GM12878 (cell line): Measurements from ENCODE around the gene SPATC1L. TPM values are rescaled to one million over a fixed set of nuclear protein-coding genes. Genes with fewer than 3 reads are reported as not detected.

Source experiments
- ATAC-seq: fragments of 200-7000 bp; cut with Tn5 transposase; 3 replicates; pipeline ENCODE4 v1.9.1; 2020; ENCODE audit warnings: mild to moderate bottlenecking, moderate library complexity
- BruUV-seq: library from RNA; stranded (reverse); fragments of 400-500 nt; replicated peaks from 2 replicates; lab custom pipeline; 2021; lab: Mats Ljungman, UMichigan
- CTCF ChIA-PET: fragments of 300-600 bp; sonication (Branson Sonifier 250); formaldehyde crosslinking; extraction: SDS; loops from one replicate; lab custom pipeline; 2021; ENCODE audit warnings: inconsistent platforms; lab: Yijun Ruan, JAX
- POLR2A ChIA-PET: fragments of 350-600 bp; formaldehyde crosslinking; extraction: SDS; loops from one replicate; lab custom pipeline; 2021; ENCODE audit warnings: inconsistent platforms; lab: Charles Lee
- RAD21 ChIA-PET: fragments of 300-600 bp; sonication (Branson Sonifier 250); formaldehyde crosslinking; loops from one replicate; lab custom pipeline; 2023; ENCODE audit warnings: antibody characterized with exemption; ENCODE audit not compliant: unreplicated experiment; lab: Charles Lee
- SMC1A ChIA-PET: fragments of 300-600 bp; sonication (Branson Sonifier 250); formaldehyde crosslinking; loops from one replicate; lab custom pipeline; 2023; ENCODE audit not compliant: unreplicated experiment, uncharacterized antibody; lab: Charles Lee
- DNase-seq: peaks from one replicate; pipeline ENCODE4 v3.0.0-alpha.2; 2011; ENCODE audit warnings: low read depth, low spot score
- FAIRE-seq: peaks from 3 replicates; lab custom pipeline; 2011; peaks lifted over from hg19 to GRCh38; lab: Jason Lieb, UNC
- H2AFZ ChIP-seq: 2 replicates; pipeline ENCODE4 v1.6.0; 2011; ENCODE audit warnings: low read depth, low read length, control low read depth; ENCODE audit not compliant: control insufficient read depth
- H3K27ac ChIP-seq: 2 replicates; pipeline ENCODE4 v1.5.1; 2011; ENCODE audit warnings: control low read depth; ENCODE audit not compliant: control insufficient read depth, insufficient read depth
- H3K27me3 ChIP-seq, 2 experiments: replicated peaks in 1 of 2; 2 replicates each; pipeline versions ENCODE4 v1.6.0 to v1.6.1; 2011; ENCODE audit warnings: low read length in 1 of 2; ENCODE audit not compliant: control insufficient read depth in 2 of 2, insufficient read depth in 2 of 2
- H3K36me3 ChIP-seq, 2 experiments: 2 replicates each; pipeline ENCODE4 v1.5.1; 2011; ENCODE audit warnings: low read length in 1 of 2; ENCODE audit not compliant: control insufficient read depth in 2 of 2, insufficient read depth in 2 of 2
- H3K4me1 ChIP-seq: 2 replicates; pipeline ENCODE4 v1.6.1; 2011; ENCODE audit warnings: mild to moderate bottlenecking, low read length, moderate library complexity, mixed read lengths; ENCODE audit not compliant: control insufficient read depth, insufficient read depth
- H3K4me2 ChIP-seq: 2 replicates; pipeline ENCODE4 v1.6.0; 2011; ENCODE audit warnings: control low read depth; ENCODE audit not compliant: control insufficient read depth, insufficient read depth
- H3K4me3 ChIP-seq: fragments of 200-600 bp; sonication (generic); 2 replicates; pipeline ENCODE4 v1.5.1; 2016
- H3K79me2 ChIP-seq: 2 replicates; pipeline ENCODE4 v1.6.0; 2011; ENCODE audit warnings: low read length; ENCODE audit not compliant: control insufficient read depth, insufficient read depth
- H3K9ac ChIP-seq: 2 replicates; pipeline ENCODE4 v1.8.0; 2011; ENCODE audit warnings: low read length, control low read depth, mixed read lengths; ENCODE audit not compliant: control insufficient read depth, insufficient read depth
- H3K9me3 ChIP-seq: replicated peaks from 3 replicates; pipeline ENCODE4 v1.5.1; 2011; ENCODE audit warnings: mild to moderate bottlenecking, low read length; ENCODE audit not compliant: control insufficient read depth, insufficient read depth
- H4K20me1 ChIP-seq: 2 replicates; pipeline ENCODE4 v1.6.0; 2011; ENCODE audit not compliant: control insufficient read depth, insufficient read depth
- CBX5 ChIP-seq: sonication (generic); IDR thresholded peaks from 2 replicates; pipeline ENCODE4 v1.6.1; 2016; ENCODE audit warnings: low read depth, moderate library complexity, mild to moderate bottlenecking, inconsistent platforms
- RELA ChIP-seq: fragments of 450-650 bp; IDR thresholded peaks from 2 replicates; pipeline ENCODE4 v1.8.0; 2014; ENCODE audit warnings: borderline replicate concordance; ENCODE audit not compliant: partially characterized antibody
- SMAD5 ChIP-seq: IDR thresholded peaks from 2 replicates; pipeline ENCODE4 v1.6.1; 2016; ENCODE audit warnings: antibody characterized with exemption, low read depth
- WGBS: methylation state at CpG from one replicate; pipeline ENCODE4 v1.1.6; 2016; ENCODE audit warnings: low lambda C conversion rate; ENCODE audit not compliant: insufficient replicate concordance, insufficient coverage; ENCODE audit errors: missing lambda C conversion rate; 5-methylcytosine and 5-hydroxymethylcytosine counted together
- in situ Hi-C: fragments of 300-500 bp; cut with MboI; formaldehyde crosslinking; loops from 9 replicates; pipeline ENCODE4 v1.14.3; 2018; ENCODE audit warnings: mixed read lengths
- intact Hi-C: fragments of 100-400 bp; cut with micrococcal nuclease; formaldehyde crosslinking; loops from one replicate; pipeline ENCODE4 v1.14.2; 2022; ENCODE audit not compliant: unreplicated experiment
- polyA plus RNA-seq, 11 experiments: library from polyadenylated mRNA; depleted of rRNA in 4 of 11; unstranded in 6 of 11; stranded (reverse) in 5 of 11; fragments of >200 nt; fragmentation: Nextera tagmentation in 4 of 11; fragmentation: Illumina TruSeq in 1 of 11; extraction: Ambion mirVana in 4 of 11; extraction: Trizol in 1 of 11; gene quantifications; 1 replicate in 1 of 11; 2 replicates in 10 of 11; pipeline versions ENCODE4 v1.2.1 to v1.2.3, GENCODE V29; 2011 to 2016; ENCODE audit warnings: inconsistent platforms in 2 of 11, missing spikeins in 2 of 11, low read depth in 1 of 11
- total RNA-seq, 4 experiments: library from RNA; depleted of rRNA in 3 of 4; stranded (reverse); fragments of >200 nt in 3 of 4; fragmentation: Illumina TruSeq in 1 of 4; extraction: Trizol in 1 of 4; gene quantifications; 2 replicates each; pipeline versions ENCODE4 v1.2.1 to v1.2.3, GENCODE V29; 2013 to 2021
- TF ChIP-seq, protein P1 (sequence below): fragments of 450-650 bp; IDR thresholded peaks from 2 replicates; pipeline ENCODE4 v1.6.1; 2014; ENCODE audit warnings: mild to moderate bottlenecking
- TF ChIP-seq, protein P2 (sequence below): fragments of 450-650 bp; IDR thresholded peaks from 2 replicates; pipeline ENCODE4 v1.6.1; 2017; ENCODE audit warnings: mild to moderate bottlenecking, moderate library complexity
- TF ChIP-seq, protein P3 (sequence below): IDR thresholded peaks from 2 replicates; pipeline ENCODE4 v1.6.1; 2011; ENCODE audit warnings: mild to moderate bottlenecking, low read depth, low read length, moderate library complexity; ENCODE audit not compliant: insufficient replicate concordance
- TF ChIP-seq, protein P4 (sequence below): fragments of 450-650 bp; IDR thresholded peaks from 2 replicates; pipeline ENCODE4 v1.6.1; 2017; ENCODE audit warnings: low read depth, mild to moderate bottlenecking, moderate library complexity
- TF ChIP-seq, protein P5 (sequence below): fragments of 450-650 bp; IDR thresholded peaks from 2 replicates; pipeline ENCODE4 v1.6.1; 2017; ENCODE audit warnings: antibody characterized with exemption, mild to moderate bottlenecking, moderate library complexity

SPATC1L gene
- total and polyA plus RNA-seq, 10 of the 15 experiments (the other 5 are each of a cell fraction or from before 2014, with no cell fraction given): 1.4 to 16.0 (median 7.0) TPM; not detected in 2

DNA sequence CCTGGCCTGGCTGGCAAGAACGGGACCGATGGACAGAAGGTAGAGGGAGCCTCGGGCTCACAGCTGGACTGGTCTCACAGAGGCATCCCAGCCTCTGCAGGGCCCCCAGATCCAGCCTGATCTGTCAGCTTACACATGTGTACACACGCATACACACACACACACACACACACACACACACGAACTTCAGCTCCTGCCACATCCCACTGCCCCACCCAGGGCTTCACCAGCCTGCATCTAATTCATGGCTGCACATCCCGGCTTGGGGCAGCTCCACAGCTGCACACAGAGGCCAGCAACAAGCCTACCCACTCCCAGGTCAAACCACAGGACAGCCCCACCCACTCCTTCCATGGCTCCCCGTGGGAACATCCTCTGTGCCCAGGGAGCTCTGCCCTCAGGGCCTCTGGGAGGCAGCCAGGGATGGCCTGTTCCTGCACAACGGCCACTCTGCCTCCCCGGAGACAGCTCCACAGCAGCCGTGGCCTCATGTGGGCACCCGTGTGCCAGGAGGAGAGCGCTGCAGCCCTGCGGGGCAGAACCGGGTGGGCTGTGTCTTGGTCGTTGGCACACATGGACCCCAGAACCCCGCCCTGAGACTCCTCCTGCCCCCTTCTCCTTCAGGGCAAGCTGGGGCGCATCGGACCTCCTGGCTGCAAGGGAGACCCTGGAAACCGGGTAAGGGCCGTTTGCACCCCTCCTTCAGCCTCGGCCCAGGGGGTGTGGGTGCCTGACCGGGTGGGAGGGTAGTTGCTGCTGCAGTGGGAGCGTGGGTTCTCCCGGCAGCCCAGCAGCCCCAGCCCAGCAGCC lies 67.3 kb downstream of the SPATC1L start:
- no peaks in the 10 kb centered on the region for H3K79me2 ChIP-seq
- BruUV-seq: no TSS peak
- in situ Hi-C loops: no loop called here
- no peaks in the 10 kb centered on the region for H3K4me1 ChIP-seq
- RAD21 ChIA-PET: no interaction called here
- no peak overlapping the region for H3K27ac ChIP-seq
- ATAC-seq: no peak
- no peaks in the 10 kb centered on the region; the same call in 2 of the 3 replicates for H3K9me3 ChIP-seq
- TF ChIP-seq RELA (no peak), SMAD5 (no peak), CBX5 (no peak)
- TF ChIP-seq, protein P1, sequence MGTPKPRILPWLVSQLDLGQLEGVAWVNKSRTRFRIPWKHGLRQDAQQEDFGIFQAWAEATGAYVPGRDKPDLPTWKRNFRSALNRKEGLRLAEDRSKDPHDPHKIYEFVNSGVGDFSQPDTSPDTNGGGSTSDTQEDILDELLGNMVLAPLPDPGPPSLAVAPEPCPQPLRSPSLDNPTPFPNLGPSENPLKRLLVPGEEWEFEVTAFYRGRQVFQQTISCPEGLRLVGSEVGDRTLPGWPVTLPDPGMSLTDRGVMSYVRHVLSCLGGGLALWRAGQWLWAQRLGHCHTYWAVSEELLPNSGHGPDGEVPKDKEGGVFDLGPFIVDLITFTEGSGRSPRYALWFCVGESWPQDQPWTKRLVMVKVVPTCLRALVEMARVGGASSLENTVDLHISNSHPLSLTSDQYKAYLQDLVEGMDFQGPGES: no peak
- TF ChIP-seq, protein P2, sequence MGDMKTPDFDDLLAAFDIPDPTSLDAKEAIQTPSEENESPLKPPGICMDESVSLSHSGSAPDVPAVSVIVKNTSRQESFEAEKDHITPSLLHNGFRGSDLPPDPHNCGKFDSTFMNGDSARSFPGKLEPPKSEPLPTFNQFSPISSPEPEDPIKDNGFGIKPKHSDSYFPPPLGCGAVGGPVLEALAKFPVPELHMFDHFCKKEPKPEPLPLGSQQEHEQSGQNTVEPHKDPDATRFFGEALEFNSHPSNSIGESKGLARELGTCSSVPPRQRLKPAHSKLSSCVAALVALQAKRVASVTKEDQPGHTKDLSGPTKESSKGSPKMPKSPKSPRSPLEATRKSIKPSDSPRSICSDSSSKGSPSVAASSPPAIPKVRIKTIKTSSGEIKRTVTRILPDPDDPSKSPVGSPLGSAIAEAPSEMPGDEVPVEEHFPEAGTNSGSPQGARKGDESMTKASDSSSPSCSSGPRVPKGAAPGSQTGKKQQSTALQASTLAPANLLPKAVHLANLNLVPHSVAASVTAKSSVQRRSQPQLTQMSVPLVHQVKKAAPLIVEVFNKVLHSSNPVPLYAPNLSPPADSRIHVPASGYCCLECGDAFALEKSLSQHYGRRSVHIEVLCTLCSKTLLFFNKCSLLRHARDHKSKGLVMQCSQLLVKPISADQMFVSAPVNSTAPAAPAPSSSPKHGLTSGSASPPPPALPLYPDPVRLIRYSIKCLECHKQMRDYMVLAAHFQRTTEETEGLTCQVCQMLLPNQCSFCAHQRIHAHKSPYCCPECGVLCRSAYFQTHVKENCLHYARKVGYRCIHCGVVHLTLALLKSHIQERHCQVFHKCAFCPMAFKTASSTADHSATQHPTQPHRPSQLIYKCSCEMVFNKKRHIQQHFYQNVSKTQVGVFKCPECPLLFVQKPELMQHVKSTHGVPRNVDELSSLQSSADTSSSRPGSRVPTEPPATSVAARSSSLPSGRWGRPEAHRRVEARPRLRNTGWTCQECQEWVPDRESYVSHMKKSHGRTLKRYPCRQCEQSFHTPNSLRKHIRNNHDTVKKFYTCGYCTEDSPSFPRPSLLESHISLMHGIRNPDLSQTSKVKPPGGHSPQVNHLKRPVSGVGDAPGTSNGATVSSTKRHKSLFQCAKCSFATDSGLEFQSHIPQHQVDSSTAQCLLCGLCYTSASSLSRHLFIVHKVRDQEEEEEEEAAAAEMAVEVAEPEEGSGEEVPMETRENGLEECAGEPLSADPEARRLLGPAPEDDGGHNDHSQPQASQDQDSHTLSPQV: no peak
- TF ChIP-seq, protein P3, sequence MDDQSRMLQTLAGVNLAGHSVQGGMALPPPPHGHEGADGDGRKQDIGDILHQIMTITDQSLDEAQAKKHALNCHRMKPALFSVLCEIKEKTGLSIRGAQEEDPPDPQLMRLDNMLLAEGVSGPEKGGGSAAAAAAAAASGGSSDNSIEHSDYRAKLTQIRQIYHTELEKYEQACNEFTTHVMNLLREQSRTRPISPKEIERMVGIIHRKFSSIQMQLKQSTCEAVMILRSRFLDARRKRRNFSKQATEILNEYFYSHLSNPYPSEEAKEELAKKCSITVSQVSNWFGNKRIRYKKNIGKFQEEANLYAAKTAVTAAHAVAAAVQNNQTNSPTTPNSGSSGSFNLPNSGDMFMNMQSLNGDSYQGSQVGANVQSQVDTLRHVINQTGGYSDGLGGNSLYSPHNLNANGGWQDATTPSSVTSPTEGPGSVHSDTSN: no peak
- TF ChIP-seq, protein P4, sequence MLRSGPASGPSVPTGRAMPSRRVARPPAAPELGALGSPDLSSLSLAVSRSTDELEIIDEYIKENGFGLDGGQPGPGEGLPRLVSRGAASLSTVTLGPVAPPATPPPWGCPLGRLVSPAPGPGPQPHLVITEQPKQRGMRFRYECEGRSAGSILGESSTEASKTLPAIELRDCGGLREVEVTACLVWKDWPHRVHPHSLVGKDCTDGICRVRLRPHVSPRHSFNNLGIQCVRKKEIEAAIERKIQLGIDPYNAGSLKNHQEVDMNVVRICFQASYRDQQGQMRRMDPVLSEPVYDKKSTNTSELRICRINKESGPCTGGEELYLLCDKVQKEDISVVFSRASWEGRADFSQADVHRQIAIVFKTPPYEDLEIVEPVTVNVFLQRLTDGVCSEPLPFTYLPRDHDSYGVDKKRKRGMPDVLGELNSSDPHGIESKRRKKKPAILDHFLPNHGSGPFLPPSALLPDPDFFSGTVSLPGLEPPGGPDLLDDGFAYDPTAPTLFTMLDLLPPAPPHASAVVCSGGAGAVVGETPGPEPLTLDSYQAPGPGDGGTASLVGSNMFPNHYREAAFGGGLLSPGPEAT: no peak
- TF ChIP-seq, protein P5, sequence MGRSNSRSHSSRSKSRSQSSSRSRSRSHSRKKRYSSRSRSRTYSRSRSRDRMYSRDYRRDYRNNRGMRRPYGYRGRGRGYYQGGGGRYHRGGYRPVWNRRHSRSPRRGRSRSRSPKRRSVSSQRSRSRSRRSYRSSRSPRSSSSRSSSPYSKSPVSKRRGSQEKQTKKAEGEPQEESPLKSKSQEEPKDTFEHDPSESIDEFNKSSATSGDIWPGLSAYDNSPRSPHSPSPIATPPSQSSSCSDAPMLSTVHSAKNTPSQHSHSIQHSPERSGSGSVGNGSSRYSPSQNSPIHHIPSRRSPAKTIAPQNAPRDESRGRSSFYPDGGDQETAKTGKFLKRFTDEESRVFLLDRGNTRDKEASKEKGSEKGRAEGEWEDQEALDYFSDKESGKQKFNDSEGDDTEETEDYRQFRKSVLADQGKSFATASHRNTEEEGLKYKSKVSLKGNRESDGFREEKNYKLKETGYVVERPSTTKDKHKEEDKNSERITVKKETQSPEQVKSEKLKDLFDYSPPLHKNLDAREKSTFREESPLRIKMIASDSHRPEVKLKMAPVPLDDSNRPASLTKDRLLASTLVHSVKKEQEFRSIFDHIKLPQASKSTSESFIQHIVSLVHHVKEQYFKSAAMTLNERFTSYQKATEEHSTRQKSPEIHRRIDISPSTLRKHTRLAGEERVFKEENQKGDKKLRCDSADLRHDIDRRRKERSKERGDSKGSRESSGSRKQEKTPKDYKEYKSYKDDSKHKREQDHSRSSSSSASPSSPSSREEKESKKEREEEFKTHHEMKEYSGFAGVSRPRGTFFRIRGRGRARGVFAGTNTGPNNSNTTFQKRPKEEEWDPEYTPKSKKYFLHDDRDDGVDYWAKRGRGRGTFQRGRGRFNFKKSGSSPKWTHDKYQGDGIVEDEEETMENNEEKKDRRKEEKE: no peak
- TF ChIP-seq, all 136 proteins: peak for 0
- POLR2A ChIA-PET: no interaction called here
- CTCF ChIA-PET: no interaction called here
- no peak overlapping the region for H3K4me3 ChIP-seq
- H3K27me3 ChIP-seq: no peaks in the 10 kb centered on the region
- DNase-seq (no peak), FAIRE-seq (no peak)
- no peak overlapping the region for H2AFZ ChIP-seq
- intact Hi-C loops: no loop called here
- H4K20me1 ChIP-seq: no peaks in the 10 kb centered on the region
- H3K4me2 ChIP-seq: no peak overlapping the region
- SMC1A ChIA-PET: no interaction called here
- 27% methylated on average over 21 of the region's 24 CpGs for WGBS
- no peaks in the 10 kb centered on the region for H3K36me3 ChIP-seq
- no peak overlapping the region for H3K9ac ChIP-seq
